EH (cell line): ENCODE data around the gene ARAP3.
"Not testable (repeated sequence)": the region's sequence is repeated elsewhere in the genome, so short reads cannot be mapped to it uniquely, and the experiment has no call there.

Experiments
- DNase-seq: peaks from one replicate; pipeline ENCODE4 v3.0.0-alpha.2; 2015; ENCODE audit warnings: low read depth

ARAP3 gene

DNA sequence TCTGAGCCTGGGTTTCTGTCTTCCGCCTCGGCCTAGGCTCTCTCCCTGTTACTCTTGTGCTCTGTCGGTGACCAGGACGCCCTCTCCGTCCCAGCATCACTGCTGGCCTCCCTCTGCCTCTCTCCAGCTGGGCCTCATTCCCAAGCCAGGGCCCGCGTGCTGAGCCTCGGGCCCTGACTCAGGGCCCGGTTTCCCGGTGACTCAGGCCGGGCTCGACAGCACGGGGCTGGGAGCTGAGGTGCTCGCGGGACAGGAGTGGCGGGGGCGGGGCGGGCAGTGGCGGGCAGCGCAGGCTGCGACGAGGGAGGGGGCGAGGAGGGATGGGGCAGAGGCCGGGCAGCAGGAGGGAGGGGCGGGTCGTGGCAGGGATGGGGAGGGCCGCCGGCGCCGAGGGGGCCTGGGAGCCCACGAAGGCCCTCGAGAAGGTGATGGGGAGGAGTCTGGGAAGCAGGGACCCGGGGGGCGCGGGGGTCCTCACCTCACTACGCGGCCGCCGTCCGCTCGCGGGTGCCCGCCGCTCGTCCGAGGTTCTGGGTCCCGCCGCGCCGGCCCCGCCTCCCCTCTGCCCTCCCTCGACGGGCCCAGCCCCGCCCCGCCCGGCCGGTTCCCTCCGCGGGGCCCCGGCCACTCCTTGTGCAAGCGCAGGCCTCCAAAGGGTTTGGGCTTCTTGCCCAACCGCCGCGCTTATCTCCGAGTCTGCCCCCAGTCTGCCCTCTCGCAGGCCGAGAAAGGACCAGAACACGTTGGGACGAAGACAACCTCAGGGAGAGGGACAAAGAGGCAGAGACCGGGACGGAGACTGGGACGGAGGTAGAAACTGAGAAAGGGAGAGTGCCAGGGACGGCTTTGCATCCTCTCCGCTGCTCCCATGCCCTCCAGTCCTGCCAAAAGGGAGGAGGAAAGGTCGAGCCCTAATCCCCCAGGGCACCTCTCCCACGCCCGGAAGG is at the start of gene ARAP3:
Gene ARAP3 (minus strand): TSS at position 536 of the 947 bp plus-strand sequence. CDS start 1,744 bp downstream, outside the sequence.
- DNase-seq, result peak; percentile 89

DNA sequence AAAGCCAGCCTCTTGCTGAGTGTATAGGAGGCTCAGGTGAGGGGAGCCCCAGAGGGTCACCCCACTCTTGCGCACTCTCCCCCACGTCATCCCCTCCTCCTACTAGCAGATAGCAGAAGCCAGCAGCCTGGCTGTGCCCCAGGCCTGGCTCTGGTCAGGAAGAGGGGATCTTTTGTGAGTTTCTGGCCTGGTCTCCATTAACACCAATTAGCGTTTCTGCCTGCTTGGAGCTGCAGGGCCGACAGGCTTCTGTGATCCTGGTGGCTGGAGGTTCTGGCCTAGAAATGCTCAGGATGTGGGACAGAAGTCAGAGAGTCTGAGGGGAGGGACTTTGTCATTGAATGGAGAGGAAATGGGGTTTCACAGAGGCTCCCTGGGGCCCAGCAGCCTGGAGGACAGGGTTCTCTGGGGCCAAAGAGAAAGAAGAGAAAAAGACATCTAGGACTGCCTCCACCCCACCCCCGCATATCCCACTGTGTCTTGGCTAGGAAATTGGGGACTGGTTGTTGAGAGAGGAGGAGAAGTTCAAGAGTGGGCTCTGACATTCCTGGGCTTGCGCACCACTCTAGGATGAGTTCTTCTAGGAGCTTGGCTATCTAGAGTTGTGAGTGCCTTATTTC is 47.5 kb upstream of the ARAP3 start:
- no peak for DNase-seq

GRCh38 chr5:141725891-141726290 is 43.9 kb upstream of the ARAP3 start:
- peak; percentile 87 for DNase-seq

DNA sequence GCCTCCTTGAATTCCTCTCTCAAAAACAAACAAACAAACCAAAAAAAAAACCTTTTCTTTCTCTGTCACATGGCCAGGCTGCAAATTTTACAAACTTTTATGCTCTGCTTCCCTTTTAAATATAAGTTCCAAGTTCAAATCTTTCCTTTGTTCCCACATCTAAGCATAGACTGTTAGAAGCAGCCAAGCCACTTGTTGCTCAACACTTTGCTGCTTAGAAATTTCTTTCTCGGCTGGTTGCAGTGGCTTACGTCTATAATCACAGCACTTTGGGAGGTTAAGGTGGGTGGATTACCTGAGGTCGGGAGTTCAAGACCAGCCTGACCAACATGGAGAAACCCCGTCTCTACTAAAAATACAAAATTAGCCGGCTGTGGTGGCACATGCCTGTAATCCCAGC is 43.1 kb upstream of the ARAP3 start:
- not testable (repeated sequence) for DNase-seq

- no peak for DNase-seq
Measured at GRCh38 chr5:141722266-141722665, 40.2 kb upstream of the ARAP3 start.

DNA sequence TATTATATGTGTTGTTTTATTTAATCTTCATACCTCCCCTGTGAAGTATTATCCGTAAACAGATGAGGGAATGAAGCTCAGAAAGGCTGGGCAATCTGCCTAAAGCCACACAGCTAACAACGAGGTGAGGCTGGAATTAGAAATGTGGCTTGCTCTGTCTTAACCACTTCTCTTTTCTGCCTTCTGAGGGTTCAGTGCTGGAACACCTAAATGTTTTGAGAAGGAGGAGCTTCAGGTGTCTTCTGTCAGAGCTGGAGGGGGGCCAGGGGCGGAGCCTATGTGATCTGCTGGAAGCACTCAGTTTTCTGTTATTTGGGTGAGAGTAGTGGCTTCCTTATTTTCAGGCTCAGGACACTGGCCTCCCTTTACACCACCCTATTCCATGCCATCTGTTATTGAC is 35.0 kb upstream of the ARAP3 start:
- DNase-seq, result no peak

DNA sequence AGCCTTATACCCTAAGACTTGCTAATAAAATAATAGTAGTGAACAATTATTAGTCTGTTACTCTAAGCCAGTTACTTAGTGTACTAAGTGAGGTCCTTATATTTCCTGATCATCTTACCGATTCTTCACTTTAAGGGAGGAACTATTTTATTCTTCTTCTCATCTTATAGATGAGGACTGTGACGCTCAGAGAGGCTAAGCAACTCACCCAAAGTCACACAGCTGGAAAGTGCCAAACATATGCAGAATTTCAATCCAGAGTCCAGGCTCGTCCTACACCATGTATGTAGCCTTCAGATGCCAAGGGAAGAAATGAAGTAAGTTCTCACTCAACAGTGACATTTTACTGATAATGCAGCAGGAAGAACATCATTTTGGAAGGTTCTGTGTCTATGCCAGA is 34.4 kb upstream of the ARAP3 start:
- DNase-seq, result no peak

DNA sequence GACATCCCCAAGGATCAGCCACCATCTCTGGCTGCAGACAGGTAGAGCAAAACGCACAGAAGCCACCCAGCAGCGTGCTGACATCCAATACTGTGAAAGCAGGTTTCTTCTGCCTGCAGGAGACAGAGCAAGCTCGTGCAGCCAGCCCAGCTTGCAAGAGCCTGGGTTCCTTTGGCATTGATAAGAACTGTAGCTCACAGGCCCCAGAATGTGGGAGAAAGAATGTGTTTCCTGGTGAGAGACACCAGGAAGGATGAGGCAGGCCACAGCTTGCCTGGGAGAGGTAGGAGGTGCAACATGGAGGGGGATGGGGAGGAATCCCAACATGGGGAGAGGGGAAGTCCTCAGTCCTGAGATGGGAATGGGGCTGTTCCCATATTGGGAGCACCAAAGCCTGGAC is 34.0 kb upstream of the ARAP3 start:
- no peak for DNase-seq

DNA sequence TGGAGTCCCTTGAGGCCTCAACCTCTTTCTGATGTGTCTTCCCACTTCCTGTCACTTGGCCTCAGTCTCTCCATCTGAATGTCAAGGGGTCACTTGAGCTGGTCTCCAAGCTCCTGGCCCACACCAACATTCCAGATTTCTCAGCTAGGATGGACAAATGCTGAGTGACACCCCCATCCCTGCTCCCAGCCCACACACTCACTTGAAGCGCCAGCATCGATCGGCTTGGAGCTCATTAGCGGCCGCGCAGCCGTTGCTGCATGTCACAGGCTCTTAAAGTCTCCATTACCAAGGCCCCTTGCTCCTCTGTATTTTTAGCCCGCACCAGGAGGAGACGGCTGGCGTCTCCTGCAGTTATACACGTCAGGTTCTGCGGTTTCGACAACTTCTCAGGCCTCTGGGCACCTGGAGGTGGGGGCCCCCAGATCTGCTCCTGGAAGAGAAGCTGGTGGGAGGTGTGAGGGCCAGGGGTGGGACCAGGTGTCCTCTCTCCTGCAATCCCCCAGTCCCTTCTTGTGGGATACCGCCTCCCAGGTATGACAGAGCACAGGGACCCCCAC is 33.4 kb upstream of the ARAP3 start:
- no peak for DNase-seq

- DNase-seq, result peak; percentile 24
Measured at GRCh38 chr5:141714542-141715310, 32.7 kb upstream of the ARAP3 start.

- no peak for DNase-seq
Measured at GRCh38 chr5:141713616-141714309, 31.7 kb upstream of the ARAP3 start.

GRCh38 chr5:141711687-141712086 is 29.7 kb upstream of the ARAP3 start:
- DNase-seq, result no peak

DNA sequence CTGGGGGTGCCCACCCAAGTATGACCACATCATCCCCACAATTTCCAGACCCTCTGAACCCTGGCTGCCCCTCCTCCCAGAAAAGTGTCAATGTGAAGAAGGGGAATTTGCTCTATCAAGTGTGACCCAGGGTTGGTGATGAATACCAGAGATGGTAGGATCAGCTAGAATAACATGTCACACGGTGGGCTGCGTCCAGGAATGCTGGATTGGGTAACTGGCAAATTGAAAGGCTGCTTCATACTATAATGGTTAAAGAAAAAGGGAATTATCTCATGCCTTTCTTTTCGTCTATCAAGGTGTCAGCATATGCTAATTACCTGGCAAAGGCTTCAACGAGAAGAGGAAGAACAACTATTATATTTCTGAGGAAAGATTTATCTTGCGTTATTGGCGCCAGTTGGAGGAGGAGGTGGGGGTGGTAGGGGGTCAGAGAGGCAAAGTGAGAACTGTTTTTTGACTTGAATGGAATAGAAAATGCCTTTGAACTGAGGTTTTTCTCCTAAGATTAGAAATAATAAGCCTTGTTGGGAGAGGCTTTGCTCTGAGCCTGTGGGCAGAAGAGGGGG is 27.8 kb upstream of the ARAP3 start:
- no peak for DNase-seq

DNA sequence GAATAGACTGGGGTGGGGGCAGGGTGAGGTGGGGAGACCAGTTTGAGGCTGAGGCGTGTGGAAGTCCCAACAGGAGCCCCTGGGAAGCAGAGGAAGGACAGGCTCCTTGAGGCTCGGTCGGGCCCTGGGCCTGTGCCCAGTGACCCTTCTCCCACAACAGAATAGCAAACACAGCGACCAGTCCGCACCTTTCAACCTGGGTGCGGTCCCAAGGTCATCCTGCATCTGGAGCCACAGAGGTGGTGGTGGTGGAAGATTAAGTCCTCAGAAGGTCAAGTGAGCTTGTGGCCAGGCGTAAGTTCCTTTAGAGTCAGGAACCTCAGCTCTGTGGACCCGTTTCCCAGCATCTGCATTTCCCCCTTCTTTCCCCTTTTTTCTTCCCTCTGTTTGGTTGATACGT is 26.0 kb upstream of the ARAP3 start:
- no peak for DNase-seq

DNA sequence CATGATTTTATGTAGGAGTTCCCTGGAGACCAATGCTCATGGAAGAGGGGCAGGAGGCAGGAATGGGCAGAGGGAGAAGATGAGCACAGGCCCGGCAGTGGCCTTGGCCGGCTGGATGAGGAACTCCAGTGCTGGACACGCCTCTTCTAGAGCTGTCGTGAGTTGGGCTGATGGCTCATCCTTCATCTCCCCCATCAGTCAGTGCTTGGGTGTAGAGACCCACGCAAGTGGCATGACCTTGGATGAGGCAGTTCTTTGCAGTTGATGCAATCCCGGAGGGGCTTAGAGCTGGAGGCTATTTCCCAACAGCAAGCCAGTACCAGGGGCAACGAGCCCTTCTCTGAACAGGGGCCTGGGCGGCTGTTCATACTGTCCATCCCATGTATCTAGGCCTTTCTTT is 25.5 kb upstream of the ARAP3 start:
- DNase-seq, result no peak

GRCh38 chr5:141706121-141706520 is 24.1 kb upstream of the ARAP3 start:
- no peak for DNase-seq

GRCh38 chr5:141705469-141705868 is 23.4 kb upstream of the ARAP3 start:
- no peak for DNase-seq

- DNase-seq, result no peak
Measured at GRCh38 chr5:141704782-141705297, 22.8 kb upstream of the ARAP3 start.

GRCh38 chr5:141703133-141703561 is 21.1 kb upstream of the ARAP3 start:
- no peak for DNase-seq

GRCh38 chr5:141701360-141702119 is 19.5 kb upstream of the ARAP3 start:
- no peak for DNase-seq
